AG09309 (cell line): ENCODE data around the gene NT5M.
"Not testable (repeated sequence)": the region's sequence is repeated elsewhere in the genome, so short reads cannot be mapped to it uniquely, and the experiment has no call there.

Source experiments
- DNase-seq: peaks from one replicate; pipeline ENCODE4 v3.0.0-alpha.2; 2010; ENCODE audit warnings: low read depth
- H3K4me3 ChIP-seq: 2 replicates; pipeline ENCODE4 v1.5.1; 2011; ENCODE audit warnings: mild to moderate bottlenecking, low read depth, low read length, moderate library complexity; ENCODE audit not compliant: control insufficient read depth
- CTCF ChIP-seq: IDR thresholded peaks from 2 replicates; pipeline ENCODE4 v1.5.1; 2011; ENCODE audit warnings: mild to moderate bottlenecking, low read depth, low read length, inconsistent platforms; ENCODE audit not compliant: insufficient read depth, control insufficient read depth; ENCODE audit errors: missing control alignments

NT5M gene

DNA sequence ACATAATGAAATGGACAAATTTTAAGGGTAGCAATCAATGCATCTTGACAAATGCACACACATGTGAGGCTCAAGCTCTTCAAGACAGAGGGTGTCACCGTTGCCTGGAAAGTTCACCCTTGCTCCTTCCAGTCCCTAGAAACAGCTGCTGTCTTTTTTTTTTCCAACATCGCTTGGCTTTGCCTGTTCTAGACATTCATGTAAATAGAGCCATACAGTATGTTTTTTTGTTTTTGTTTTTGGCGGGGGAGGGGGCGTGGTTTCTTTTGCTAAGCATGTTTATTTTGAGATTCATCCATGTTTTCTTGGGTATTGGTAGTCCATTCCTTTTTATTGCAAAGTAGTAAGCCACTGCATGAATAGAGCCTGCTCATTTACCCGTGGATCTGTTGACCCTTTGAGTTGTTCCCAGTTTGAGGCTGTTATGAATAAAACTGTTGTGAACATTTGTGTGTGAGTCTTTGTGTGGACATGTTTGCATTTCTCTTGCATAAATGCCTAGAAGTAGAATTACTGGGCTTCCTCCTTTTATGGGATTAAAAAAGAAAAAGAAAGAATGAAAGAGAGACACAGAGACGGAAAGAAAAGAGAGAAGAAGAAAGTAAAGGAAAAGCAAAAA is 78.4 kb downstream of the NT5M start:
- TF ChIP-seq CTCF, result no peak
- no peak for DNase-seq
- H3K4me3 ChIP-seq, result no peak overlapping the region

DNA sequence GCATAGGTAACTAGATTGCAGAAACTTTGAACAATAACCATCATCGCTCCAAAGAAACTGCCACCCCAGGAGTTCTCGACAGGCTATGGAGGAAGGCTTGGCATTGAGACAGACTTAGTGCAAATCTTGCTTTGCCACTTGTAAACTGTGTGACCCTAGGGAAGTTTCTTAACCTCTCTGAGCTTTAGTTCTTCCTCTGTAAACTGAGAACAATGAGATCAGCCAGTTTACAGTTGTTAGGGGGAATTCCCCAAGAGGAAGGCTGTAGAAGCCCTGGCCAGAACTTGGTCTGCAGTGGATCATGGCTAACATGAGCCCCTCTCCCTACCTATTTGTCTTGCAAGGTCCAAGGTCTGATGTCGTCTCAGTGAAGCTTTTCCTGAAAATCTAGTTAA is 78.9 kb downstream of the NT5M start:
- H3K4me3 ChIP-seq, result no peak overlapping the region
- DNase-seq, result no peak
- TF ChIP-seq CTCF, result no peak

DNA sequence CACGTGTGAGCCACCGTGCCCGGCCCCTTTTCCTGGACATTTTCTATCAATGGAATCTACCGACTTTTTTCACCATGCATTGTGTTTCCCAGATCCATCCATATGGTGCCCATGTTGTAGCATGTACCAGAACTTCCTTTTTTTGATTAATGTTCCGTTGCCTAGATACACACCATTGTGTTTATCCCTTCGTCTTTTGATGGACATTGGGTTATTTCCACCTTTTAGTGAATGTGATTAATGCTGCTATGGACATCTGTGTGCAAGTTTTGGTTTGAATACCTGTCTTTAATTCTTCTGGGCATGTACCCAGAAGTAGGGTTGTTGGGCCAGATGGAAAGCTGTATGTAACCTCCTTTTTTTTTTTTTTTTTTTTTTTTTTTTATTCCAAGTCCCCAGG is 79.8 kb downstream of the NT5M start:
- no peak for DNase-seq
- H3K4me3 ChIP-seq, result no peak overlapping the region
- no peak for TF ChIP-seq CTCF

DNA sequence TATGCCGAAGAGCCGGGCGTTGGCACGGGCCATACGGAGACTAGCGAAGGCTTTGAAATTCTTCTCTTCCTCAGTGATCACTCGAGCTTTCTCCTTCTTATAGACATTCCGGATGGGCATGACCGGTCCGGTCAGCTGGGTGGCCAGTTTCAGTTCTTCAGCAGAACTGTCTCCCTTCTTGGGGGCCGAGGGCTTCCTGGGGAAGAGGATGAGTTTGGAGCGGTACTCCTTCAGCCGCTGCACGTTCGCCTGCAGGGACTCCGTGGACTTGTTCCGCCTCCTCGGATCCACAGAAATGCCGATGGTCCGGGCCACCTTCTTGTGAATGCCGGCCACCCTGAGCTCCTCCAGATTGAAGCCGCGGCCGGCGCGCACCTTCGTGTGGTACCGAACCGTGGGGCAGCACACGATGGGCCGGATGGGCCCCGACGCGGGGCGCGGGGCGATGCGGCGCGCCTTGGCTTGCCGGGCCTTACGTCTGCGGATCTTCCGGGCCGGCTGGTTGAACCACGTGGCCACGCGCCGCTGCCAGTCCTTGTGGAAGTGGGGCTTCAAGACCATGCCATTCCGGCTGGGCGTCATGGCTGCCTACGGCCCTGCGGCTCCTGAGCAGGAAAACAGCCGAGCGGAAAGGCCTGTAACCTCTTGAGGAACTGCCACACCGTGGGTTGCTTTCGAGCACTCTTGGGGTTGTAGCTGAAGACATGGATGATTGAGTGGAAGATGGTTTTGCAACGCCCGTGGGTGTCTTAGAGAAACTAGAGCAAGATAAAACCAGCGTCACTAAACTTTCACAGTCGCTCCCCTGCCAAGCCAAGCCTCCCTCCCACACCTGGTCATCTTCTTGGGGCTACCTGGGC is 80.5 kb downstream of the NT5M start:
- not testable (repeated sequence) for DNase-seq, H3K4me3 ChIP-seq

- no peak for DNase-seq
- H3K4me3 ChIP-seq, result no peak overlapping the region
- TF ChIP-seq CTCF, result no peak
Observed at GRCh38 chr17:17384291-17384615, 81.1 kb downstream of the NT5M start.

- no peak overlapping the region for H3K4me3 ChIP-seq
- TF ChIP-seq CTCF, result no peak
- no peak for DNase-seq
Observed at GRCh38 chr17:17384961-17385360, 81.8 kb downstream of the NT5M start.

DNA sequence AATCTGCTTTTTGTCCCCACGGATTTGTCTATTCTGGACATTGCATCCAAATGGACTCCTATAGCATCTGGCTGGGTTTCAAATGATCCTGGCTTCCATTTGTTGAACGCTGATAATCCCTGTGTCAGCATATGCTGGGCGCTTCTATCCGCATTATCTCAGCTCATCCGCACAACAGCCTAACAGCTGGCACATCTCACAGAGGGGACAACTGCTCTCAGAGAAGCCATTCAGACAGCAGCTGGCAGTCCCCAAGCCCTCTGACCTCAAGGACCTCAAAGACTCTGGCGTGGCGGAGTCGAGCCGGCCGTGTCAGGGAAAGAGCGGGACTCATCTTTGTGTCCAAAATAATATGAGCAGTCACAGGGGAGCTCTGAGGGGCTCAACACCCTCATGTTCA is 82.3 kb downstream of the NT5M start:
- no peak for TF ChIP-seq CTCF
- DNase-seq, result no peak
- H3K4me3 ChIP-seq, result no peak overlapping the region
